ENCODE measurements around the gene NEK6.

The NEK6 gene

DNA sequence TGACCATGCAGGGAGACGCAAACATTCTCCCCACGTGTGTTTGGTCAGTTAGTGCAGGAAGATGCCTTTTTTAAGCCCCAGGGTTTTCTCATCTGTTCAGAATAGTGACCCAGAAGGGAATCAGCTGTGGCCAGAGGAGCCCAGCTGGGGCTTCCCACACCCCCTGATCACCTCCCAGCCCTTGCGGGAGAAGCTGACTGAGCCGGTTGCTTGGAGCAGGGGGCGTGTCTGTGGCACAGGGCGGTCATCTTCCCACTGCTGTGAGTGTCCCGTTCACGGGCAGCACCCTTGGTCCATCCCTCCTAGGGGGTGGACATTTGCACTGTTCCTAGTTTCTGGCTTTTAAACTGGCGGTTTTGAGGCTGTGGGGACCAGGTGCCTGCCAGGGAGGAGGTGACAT lies 69.7 kb downstream of the NEK6 start:
- DNase-seq (ENCODE audit: low spot score), result no peak
- CTCF ChIA-PET, result interaction anchor here (1.1 kb wide), 1 partner anchor 200 kb away, joined by 4 read pairs; no protein-coding TSS in a partner anchor
- TF ChIP-seq, protein P1, sequence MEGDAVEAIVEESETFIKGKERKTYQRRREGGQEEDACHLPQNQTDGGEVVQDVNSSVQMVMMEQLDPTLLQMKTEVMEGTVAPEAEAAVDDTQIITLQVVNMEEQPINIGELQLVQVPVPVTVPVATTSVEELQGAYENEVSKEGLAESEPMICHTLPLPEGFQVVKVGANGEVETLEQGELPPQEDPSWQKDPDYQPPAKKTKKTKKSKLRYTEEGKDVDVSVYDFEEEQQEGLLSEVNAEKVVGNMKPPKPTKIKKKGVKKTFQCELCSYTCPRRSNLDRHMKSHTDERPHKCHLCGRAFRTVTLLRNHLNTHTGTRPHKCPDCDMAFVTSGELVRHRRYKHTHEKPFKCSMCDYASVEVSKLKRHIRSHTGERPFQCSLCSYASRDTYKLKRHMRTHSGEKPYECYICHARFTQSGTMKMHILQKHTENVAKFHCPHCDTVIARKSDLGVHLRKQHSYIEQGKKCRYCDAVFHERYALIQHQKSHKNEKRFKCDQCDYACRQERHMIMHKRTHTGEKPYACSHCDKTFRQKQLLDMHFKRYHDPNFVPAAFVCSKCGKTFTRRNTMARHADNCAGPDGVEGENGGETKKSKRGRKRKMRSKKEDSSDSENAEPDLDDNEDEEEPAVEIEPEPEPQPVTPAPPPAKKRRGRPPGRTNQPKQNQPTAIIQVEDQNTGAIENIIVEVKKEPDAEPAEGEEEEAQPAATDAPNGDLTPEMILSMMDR (conservative IDR thresholded peaks at IDR 0.05; ENCODE audit: low read depth), result no peak
- H3K27ac ChIP-seq, result peak overlapping the region; percentile 7; the same call in 1 of the 2 replicates
- POLR2A ChIA-PET (ENCODE audit: low non-redundant PET), result no interaction called here

DNA sequence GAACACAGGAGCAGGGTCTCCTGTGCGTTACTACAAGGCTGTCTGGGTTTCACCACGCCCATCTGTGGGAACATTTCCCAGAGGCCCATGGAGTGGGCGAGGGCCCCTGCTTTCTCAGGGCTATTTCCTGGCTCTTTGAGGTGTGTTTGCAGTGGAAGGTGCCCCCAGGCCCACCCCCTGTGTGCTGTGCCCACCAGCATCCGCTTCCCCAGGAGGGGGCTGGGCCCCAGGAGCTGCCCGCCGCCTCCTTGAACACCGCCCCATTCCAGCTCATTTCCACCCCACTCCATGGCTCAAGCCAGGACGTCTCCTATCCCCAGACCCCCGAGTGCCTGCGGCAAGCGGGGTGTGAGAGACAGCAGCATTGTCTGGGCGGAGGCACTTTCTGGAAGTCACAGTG lies 70.5 kb downstream of the NEK6 start:
- ChIA-PET POLR2A (ENCODE audit: low non-redundant PET) (no interaction called here), CTCF (interaction anchor here (0.6 to 1.1 kb wide), 3 partner anchors 173 to 201 kb away, joined by 3 to 4 read pairs (median 4); no protein-coding TSS in a partner anchor)

DNA sequence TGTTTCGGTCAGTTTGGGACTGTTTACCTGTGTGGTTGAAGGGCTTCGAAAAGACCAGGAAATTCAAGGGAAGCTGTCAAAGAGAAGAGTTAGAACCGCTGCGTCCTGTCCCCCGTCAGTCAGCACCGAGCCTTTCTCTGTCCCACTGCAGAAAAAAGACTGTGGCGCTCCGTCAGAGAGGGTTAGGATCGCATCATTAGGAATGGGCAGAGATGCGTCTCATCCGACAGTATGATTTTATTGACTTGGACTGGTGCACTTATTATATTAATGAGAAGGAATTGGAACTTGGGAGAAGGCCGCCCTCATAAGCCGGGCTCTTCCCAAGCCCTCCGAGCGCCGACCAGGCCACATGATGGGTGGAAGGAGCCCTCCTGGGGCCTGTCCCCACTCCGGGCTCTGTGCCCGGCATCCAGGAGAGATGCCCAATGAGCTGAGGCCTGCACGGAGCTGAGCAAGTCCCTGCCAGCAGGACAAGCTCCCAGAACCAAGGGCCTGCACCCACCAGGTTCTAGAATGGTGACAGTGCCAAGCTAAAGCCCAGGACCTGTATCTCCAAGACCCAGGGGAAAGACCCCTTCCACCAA lies 71.5 kb downstream of the NEK6 start:
- peak overlapping the region; percentile 7 for H3K27ac ChIP-seq
- TF ChIP-seq, protein P1 (conservative IDR thresholded peaks at IDR 0.05; ENCODE audit: low read depth), result no peak
- CTCF ChIA-PET, result interaction anchor here (1.0 kb wide), 1 partner anchor 10 kb away, joined by 4 read pairs; no protein-coding TSS in a partner anchor
- no peak for DNase-seq (ENCODE audit: low spot score)
- POLR2A ChIA-PET (ENCODE audit: low non-redundant PET), result no interaction called here

More for the DNA sequence above, 70.5 kb downstream of the NEK6 start:
- DNase-seq (ENCODE audit: low spot score), result no peak
- peak overlapping the region; percentile 7 for H3K27ac ChIP-seq
- TF ChIP-seq, protein P1 (conservative IDR thresholded peaks at IDR 0.05; ENCODE audit: low read depth), result no peak

DNA sequence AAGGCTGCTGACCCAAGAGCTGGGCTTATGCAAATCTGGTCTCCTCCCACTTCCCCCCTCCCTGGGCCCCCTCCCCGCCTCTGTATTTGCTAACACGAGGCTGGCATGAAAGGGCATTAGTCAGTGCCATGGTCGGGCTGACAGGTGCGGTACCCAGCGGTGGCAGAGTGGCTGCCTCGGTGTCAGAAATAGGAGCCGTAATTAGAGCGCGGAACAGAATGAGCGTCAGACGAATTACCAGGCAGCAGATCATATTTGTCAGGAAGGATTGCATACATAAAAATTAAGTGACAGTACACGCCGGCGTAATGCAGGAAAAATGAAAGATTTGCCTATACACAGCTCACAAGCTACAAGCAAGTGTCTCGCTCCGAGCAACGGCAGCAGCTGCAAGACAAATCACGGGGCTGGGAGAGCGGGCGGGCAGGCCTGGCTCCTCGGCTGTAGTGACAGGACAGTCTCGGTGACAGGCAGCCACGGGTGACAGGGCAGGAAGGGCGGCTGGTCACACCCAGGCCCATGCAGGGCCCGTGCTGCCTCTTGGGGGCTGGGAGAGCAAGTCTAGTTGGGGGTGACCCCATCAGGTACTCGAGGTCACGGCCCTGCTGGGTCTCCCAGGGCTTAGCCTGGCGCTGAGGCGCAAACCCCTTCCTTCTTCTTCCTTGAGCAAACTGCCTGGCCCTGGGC lies 72.4 kb downstream of the NEK6 start:
- TF ChIP-seq, protein P1 (conservative IDR thresholded peaks at IDR 0.05; ENCODE audit: low read depth), result no peak
- CTCF ChIA-PET, result interaction anchor here (0.6 to 1.0 kb wide), 2 partner anchors 11 to 208 kb away, joined by 3 to 4 read pairs; no protein-coding TSS in a partner anchor
- POLR2A ChIA-PET (ENCODE audit: low non-redundant PET), result no interaction called here
- H3K27ac ChIP-seq, result no peak overlapping the region
- no peak for DNase-seq (ENCODE audit: low spot score)

DNA sequence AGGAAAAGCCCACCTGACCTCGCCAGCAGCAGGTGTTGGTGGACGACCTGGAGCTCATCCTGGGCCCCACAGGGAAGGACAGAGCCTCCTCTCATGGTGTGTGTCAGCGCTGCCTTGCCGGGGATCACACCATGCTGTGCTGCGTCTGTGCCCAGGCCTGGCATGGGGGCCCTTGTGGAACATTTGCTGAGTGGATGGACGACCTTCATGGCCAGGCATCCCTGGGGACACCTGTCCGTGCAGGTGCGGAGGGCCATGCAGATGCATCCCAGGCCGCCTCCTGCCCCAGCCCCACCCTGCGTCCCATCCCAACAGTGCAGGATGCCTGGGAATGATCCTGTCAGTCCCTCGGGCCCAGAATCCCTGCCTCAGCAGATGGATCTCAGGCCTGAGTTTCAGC lies 73.8 kb downstream of the NEK6 start:
- ChIA-PET POLR2A (ENCODE audit: low non-redundant PET) (no interaction called here), CTCF (no interaction called here)
- peak overlapping the region; percentile 9 for H3K27ac ChIP-seq
- TF ChIP-seq, protein P1 (conservative IDR thresholded peaks at IDR 0.05; ENCODE audit: low read depth), result no peak
- no peak for DNase-seq (ENCODE audit: low spot score)

DNA sequence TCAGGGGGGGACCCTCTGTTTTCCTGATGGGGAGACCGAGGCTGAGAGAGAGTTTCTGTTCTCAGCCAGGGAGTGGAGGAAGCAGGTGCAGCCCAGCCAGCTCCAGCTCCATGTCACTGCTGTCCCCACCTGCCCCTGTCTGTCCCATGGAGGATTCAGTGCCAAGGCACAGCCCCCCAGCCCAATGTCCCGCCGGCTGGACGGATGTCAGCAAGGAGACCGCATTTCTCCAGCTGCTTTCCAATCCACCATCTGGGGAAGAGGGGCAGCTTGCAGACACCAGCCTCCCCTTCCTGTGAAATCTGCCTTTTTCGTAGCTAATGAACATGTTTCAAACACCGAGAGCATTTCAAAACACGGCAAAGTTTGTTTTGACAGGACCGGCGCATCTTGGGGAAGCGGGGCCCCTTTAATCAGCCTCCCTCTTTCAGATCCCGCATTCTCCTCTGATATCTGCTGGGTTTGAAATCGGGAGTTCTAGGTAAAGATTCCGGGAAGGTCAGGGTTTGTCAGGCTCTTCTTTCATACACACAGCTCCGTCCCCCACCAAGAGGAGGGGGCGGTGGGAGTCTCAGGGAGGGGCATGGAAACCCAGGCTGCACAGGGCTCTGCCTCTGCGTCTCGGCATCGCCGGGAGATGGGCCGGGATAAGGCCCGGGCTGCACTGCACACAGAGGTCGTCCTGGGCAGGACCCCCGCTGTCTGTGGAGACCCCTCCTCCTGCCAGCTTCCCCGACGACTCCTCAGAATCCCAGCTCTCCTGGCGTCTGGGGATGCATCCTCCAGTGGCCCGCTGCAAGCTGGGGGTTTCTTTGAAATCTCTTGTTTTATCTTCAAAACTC lies 74.8 kb downstream of the NEK6 start:
- TF ChIP-seq, protein P1 (conservative IDR thresholded peaks at IDR 0.05; ENCODE audit: low read depth), result no peak
- DNase-seq (ENCODE audit: low spot score), result no peak
- ChIA-PET CTCF (interaction anchor here (0.7 to 1.2 kb wide), 4 partner anchors 11 to 121 kb away, joined by 3 to 6 read pairs (median 4); no protein-coding TSS in a partner anchor), POLR2A (ENCODE audit: low non-redundant PET) (no interaction called here)
- H3K27ac ChIP-seq, result peak overlapping the region; percentile 12
